IMR-90 (cell line): ENCODE results near the gene AKAP13. TPM values are rescaled to one million over a fixed set of nuclear protein-coding genes. Genes with fewer than 3 reads are reported as not detected.

Experiments
- ATAC-seq: fragments of 200-7000 bp; cut with Tn5 transposase; 2 replicates; pipeline ENCODE4 v1.9.1; 2020; ENCODE audit warnings: low read depth, mild to moderate bottlenecking, moderate library complexity
- BruUV-seq: library from RNA; stranded (reverse); fragments of 400-500 nt; replicated peaks from 2 replicates; lab custom pipeline; 2021; lab: Mats Ljungman, UMichigan
- CTCF ChIA-PET: fragments of 300-600 bp; formaldehyde crosslinking; extraction: SDS; loops from one replicate; lab custom pipeline; 2021; ENCODE audit warnings: antibody characterized with exemption; lab: Yijun Ruan, JAX
- POLR2A ChIA-PET: fragments of 300-600 bp; sonication (Branson Sonifier 250); formaldehyde crosslinking; loops from one replicate; lab custom pipeline; 2022; ENCODE audit warnings: antibody characterized with exemption; ENCODE audit not compliant: unreplicated experiment; lab: Charles Lee
- DNase-seq: peaks from one replicate; pipeline ENCODE4 v3.0.0; 2013
- H2AFZ ChIP-seq: replicated peaks from 2 replicates; pipeline ENCODE3; 2013; ENCODE audit warnings: low read length, mild to moderate bottlenecking; ENCODE audit not compliant: poor library complexity
- H2AK5ac ChIP-seq: 2 replicates; pipeline ENCODE4 v1.6.1; 2013; ENCODE audit warnings: low read depth, low read length, inconsistent platforms
- H2AK9ac ChIP-seq: replicated peaks from 2 replicates; pipeline ENCODE3; 2013; ENCODE audit warnings: mild to moderate bottlenecking, low read depth, low read length, moderate library complexity; ENCODE audit not compliant: poor library complexity
- H2BK120ac ChIP-seq: 2 replicates; pipeline ENCODE4 v1.6.1; 2013; ENCODE audit warnings: low read depth, low read length, inconsistent platforms
- H2BK15ac ChIP-seq: 3 replicates; pipeline ENCODE4 v1.6.1; 2013; ENCODE audit warnings: low read depth, low read length, inconsistent platforms
- H2BK20ac ChIP-seq: 2 replicates; pipeline ENCODE4 v1.6.1; 2013; ENCODE audit warnings: low read depth, mild to moderate bottlenecking, inconsistent platforms, low read length, moderate library complexity
- H2BK5ac ChIP-seq: 2 replicates; pipeline ENCODE4 v1.6.1; 2013; ENCODE audit warnings: mild to moderate bottlenecking, low read depth, low read length, inconsistent platforms; ENCODE audit not compliant: poor library complexity, severe bottlenecking
- H3K14ac ChIP-seq: replicated peaks from 2 replicates; pipeline ENCODE4 v1.6.1; 2013; ENCODE audit warnings: low read depth, low read length, inconsistent platforms
- H3K18ac ChIP-seq: 2 replicates; pipeline ENCODE4 v1.6.1; 2013; ENCODE audit warnings: low read depth, low read length, control low read depth
- H3K23ac ChIP-seq: 2 replicates; pipeline ENCODE4 v1.6.1; 2013; ENCODE audit warnings: low read depth, low read length, inconsistent platforms
- H3K27ac ChIP-seq: 2 replicates; pipeline ENCODE4 v1.5.1; 2013; ENCODE audit warnings: mild to moderate bottlenecking, control low read depth, low read length; ENCODE audit not compliant: insufficient read depth
- H3K27me3 ChIP-seq: 2 replicates; pipeline ENCODE4 v1.6.1; 2013; ENCODE audit warnings: low read length; ENCODE audit not compliant: control insufficient read depth, insufficient read depth
- H3K36me3 ChIP-seq: 2 replicates; pipeline ENCODE4 v1.6.1; 2013; ENCODE audit warnings: low read length, mixed read lengths; ENCODE audit not compliant: control insufficient read depth, insufficient read depth
- H3K4ac ChIP-seq: 2 replicates; pipeline ENCODE4 v1.6.1; 2013; ENCODE audit warnings: low read depth, low read length, inconsistent platforms
- H3K4me1 ChIP-seq: 2 replicates; pipeline ENCODE4 v1.6.1; 2013; ENCODE audit warnings: low read length, mixed read lengths; ENCODE audit not compliant: control insufficient read depth, insufficient read depth
- H3K4me2 ChIP-seq: 2 replicates; pipeline ENCODE4 v1.6.1; 2013; ENCODE audit warnings: low read depth, mild to moderate bottlenecking, control low read depth, low read length, moderate library complexity
- H3K4me3 ChIP-seq: 2 replicates; pipeline ENCODE4 v1.5.1; 2013; ENCODE audit warnings: low read depth, mild to moderate bottlenecking, control low read depth, low read length, moderate library complexity; ENCODE audit not compliant: insufficient read depth
- H3K56ac ChIP-seq: 2 replicates; pipeline ENCODE4 v1.6.1; 2013; ENCODE audit warnings: low read length, inconsistent platforms; ENCODE audit not compliant: insufficient read depth; ENCODE audit errors: extremely low read depth
- H3K79me1 ChIP-seq, 2 experiments: 2 replicates each; pipeline ENCODE4 v1.6.1; 2013; ENCODE audit warnings: low read length in 2 of 2, inconsistent platforms in 1 of 2, low read depth in 1 of 2
- H3K9ac ChIP-seq: 2 replicates; pipeline ENCODE4 v1.6.1; 2013; ENCODE audit warnings: low read depth, low read length, control low read depth
- H3K9me1 ChIP-seq: 2 replicates; pipeline ENCODE4 v1.6.1; 2013; ENCODE audit warnings: low read length, inconsistent platforms; ENCODE audit not compliant: insufficient read depth
- H3K9me3 ChIP-seq: 2 replicates; pipeline ENCODE4 v1.6.1; 2013; ENCODE audit warnings: low read length; ENCODE audit not compliant: control insufficient read depth, insufficient read depth
- H4K20me1 ChIP-seq: 2 replicates; pipeline ENCODE4 v1.6.1; 2013; ENCODE audit warnings: low read length, inconsistent platforms; ENCODE audit not compliant: insufficient read depth
- H4K5ac ChIP-seq: 2 replicates; pipeline ENCODE4 v1.6.1; 2013; ENCODE audit warnings: mild to moderate bottlenecking, low read depth, low read length, control low read depth
- H4K8ac ChIP-seq, 2 experiments: 2 replicates each; pipeline ENCODE4 v1.6.1; 2013; ENCODE audit warnings: low read depth in 2 of 2, low read length in 2 of 2, control low read depth in 1 of 2, inconsistent platforms in 1 of 2
- H4K91ac ChIP-seq: 2 replicates; pipeline ENCODE4 v1.6.1; 2013; ENCODE audit warnings: low read depth, low read length, inconsistent platforms; ENCODE audit not compliant: insufficient read depth
- BHLHE40 ChIP-seq: fragments of 150-350 bp; IDR thresholded peaks from 2 replicates; pipeline ENCODE4 v1.6.1; 2016; ENCODE audit warnings: mild to moderate bottlenecking, low read depth, low read length
- FOS ChIP-seq: fragments of 150-350 bp; IDR thresholded peaks from 2 replicates; pipeline ENCODE4 v1.6.1; 2016; ENCODE audit warnings: low read depth, low read length
- NFE2L2 ChIP-seq: fragments of 150-350 bp; IDR thresholded peaks from 2 replicates; pipeline ENCODE4 v1.6.1; 2016; ENCODE audit warnings: low read depth, mild to moderate bottlenecking, low read length
- POLR2A ChIP-seq: IDR thresholded peaks from 2 replicates; pipeline ENCODE4 v1.6.1; 2012; ENCODE audit warnings: mild to moderate bottlenecking, low read depth, low read length
- RCOR1 ChIP-seq: IDR thresholded peaks from 2 replicates; pipeline ENCODE4 v1.6.1; 2012; ENCODE audit warnings: mild to moderate bottlenecking, low read length, improper control_type of control experiment; ENCODE audit not compliant: insufficient replicate concordance
- WGBS, 2 experiments: methylation state at CpG; one replicate each; pipeline versions ENCODE4 v1.1.5 to v1.1.7; 2013; ENCODE audit warnings: missing lambda C conversion rate in 2 of 2; ENCODE audit not compliant: insufficient read length in 1 of 2; ENCODE audit errors: extremely low coverage in 2 of 2; 5-methylcytosine and 5-hydroxymethylcytosine counted together
- dilution Hi-C: fragments of 300-500 bp; cut with HindIII; formaldehyde crosslinking; loops from one replicate; pipeline ENCODE4 v1.14.3; 2018; ENCODE audit warnings: low sequenced_read_pairs; ENCODE audit not compliant: unreplicated experiment
- in situ Hi-C: fragments of 300-500 bp; cut with MboI; formaldehyde crosslinking; loops from 3 replicates; pipeline ENCODE4 v1.14.3; 2019; ENCODE audit warnings: low sequenced_read_pairs, inconsistent platforms, mixed read lengths
- intact Hi-C: fragments of 100-400 bp; cut with micrococcal nuclease; formaldehyde crosslinking; loops from 2 replicates; pipeline ENCODE4 v1.10.0; 2022
- polyA plus RNA-seq, 3 experiments: library from polyadenylated mRNA; depleted of rRNA; stranded (reverse); fragments of >200 nt; gene quantifications; 2 replicates each; pipeline ENCODE4 v1.2.3, GENCODE V29; 2012; ENCODE audit warnings: low replicate concordance in 1 of 3
- total RNA-seq: library from RNA; depleted of rRNA; stranded (reverse); fragments of >200 nt; gene quantifications from 2 replicates; pipeline ENCODE4 v1.2.3, GENCODE V29; 2012

Gene AKAP13
- total and polyA plus RNA-seq, 2 of the 4 experiments (the other 2 are of a cell fraction): 10.4 to 46.4 TPM

DNA sequence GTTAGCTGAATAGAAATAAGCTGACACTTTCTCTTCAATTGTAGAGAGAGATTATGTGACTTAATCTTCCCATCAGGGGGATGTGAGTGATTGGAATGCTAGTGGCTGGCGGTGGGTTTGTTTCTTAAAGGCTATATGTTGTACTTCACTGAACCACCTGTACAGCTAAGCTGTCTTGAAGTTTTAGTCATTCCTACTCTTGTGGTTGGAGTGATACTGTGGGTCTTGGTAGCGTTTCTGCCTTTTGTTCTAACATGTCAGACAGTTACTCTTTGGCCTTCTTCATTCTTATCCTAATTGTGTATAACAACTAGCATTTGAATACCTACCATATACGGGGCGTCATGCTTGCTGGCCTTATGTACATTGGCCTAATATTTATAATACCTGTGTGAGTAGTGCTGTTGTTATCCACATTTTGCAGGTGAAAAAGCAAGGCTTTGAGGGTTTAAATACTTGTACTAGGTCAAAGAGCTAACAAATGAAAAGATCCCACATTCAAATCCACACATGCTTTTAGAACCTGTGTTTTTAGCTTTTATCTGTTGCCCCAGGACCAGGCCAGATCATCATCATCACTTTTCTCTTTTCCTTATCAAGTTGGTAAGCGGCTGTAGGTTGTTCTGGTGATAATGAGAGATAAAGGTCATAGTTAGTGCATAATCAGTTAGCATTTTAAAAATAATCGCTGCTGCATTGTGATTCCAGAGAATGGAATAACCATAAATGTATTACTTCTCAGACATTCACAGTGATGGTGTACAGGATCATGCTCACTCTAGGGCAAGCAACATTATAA, 50.2 kb downstream of the AKAP13 start:
- ChIA-PET CTCF (interaction anchor here (0.7 kb wide), 1 partner anchor 12 kb away, joined by 3 read pairs; no protein-coding TSS in a partner anchor), POLR2A (no interaction called here)
- Histone ChIP-seq H3K4me3 (no peak overlapping the region), H3K4me1 (no peaks in the 10 kb centered on the region; the same call in 1 of the 2 replicates), H3K36me3 (no peaks in the 10 kb centered on the region), H3K27me3 (no peaks in the 10 kb centered on the region), H3K4me2 (no peak overlapping the region), H2AFZ (no peak overlapping the region), H3K14ac (no peak overlapping the region), H3K9me3 (no peaks in the 10 kb centered on the region), H2BK120ac (no peak overlapping the region), H4K8ac (no peak overlapping the region), H3K23ac (no peak overlapping the region), H4K20me1 (peaks cover 19% of the 10 kb centered on the region; the same call in 1 of the 2 replicates), H2AK5ac (no peak overlapping the region), H4K91ac (no peak overlapping the region), H3K9me1 (no peaks in the 10 kb centered on the region), H2BK5ac (no peak overlapping the region), H2BK20ac (no peak overlapping the region), H3K9ac (no peak overlapping the region), H3K79me1 (peaks cover 26 to 48% of the 10 kb centered on the region in 2 experiments), H3K4ac (no peak overlapping the region), H2BK15ac (no peak overlapping the region), H4K5ac (no peak overlapping the region), H2AK9ac (no peak overlapping the region), H3K27ac (no peak overlapping the region), H3K56ac (no peak overlapping the region), H3K18ac (no peak overlapping the region)
- no peak for TF ChIP-seq POLR2A
- no peak for TF ChIP-seq RCOR1
- TF ChIP-seq FOS: no peak
- no peak for TF ChIP-seq NFE2L2
- no peak for TF ChIP-seq BHLHE40
- DNase-seq: no peak
- intact Hi-C loops: no loop called here
- in situ Hi-C loops: no loop called here
- ATAC-seq: no peak
- dilution Hi-C loops: no loop called here
- no TSS peak for BruUV-seq
- WGBS, 2 experiments: no CpG with 5 or more reads among the region's 6 CpGs
